Uterus (tissue), 2 donors: ENCODE results near the gene PAFAH1B2.

ENCODE experiments used
- POLR2A ChIP-seq, 2 donors: fragments of 450-650 bp; IDR thresholded peaks; one replicate each; pipeline ENCODE4 v1.6.1; 2016; ENCODE audit warnings: antibody characterized with exemption in 2 of 2, mild to moderate bottlenecking in 1 of 2, moderate library complexity in 1 of 2
- TF ChIP-seq, protein P1 (sequence below), 4 experiments: fragments of 200-600 bp in 2 of 4; fragments of 450-650 bp in 2 of 4; sonication (generic) in 2 of 4; IDR thresholded peaks; one replicate each; pipeline ENCODE4 v1.5.1; 2016 to 2019; ENCODE audit warnings: antibody characterized with exemption in 4 of 4, mild to moderate bottlenecking in 2 of 4, moderate library complexity in 1 of 4

DNA sequence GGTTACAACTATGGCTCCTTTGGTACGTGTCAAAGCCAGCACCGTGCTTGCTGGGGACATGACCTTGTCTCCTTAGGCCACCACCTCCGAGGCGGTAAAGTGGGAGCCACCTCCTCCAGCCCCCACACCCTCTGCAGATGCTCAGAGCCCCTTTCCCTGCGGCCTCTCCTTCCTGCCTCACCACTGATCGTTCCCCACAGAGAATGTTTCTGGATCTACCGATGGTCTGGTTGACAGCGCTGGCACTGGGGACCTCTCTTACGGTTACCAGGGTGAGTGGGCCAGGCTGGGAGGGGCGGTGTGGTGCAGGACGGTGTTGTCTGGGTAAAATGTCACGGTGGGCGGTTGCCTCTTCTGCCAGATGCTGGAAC is 43.3 kb downstream of the PAFAH1B2 start:
- TF ChIP-seq POLR2A (IDR thresholded peaks at IDR 0.05): no peak
- TF ChIP-seq, protein P1, sequence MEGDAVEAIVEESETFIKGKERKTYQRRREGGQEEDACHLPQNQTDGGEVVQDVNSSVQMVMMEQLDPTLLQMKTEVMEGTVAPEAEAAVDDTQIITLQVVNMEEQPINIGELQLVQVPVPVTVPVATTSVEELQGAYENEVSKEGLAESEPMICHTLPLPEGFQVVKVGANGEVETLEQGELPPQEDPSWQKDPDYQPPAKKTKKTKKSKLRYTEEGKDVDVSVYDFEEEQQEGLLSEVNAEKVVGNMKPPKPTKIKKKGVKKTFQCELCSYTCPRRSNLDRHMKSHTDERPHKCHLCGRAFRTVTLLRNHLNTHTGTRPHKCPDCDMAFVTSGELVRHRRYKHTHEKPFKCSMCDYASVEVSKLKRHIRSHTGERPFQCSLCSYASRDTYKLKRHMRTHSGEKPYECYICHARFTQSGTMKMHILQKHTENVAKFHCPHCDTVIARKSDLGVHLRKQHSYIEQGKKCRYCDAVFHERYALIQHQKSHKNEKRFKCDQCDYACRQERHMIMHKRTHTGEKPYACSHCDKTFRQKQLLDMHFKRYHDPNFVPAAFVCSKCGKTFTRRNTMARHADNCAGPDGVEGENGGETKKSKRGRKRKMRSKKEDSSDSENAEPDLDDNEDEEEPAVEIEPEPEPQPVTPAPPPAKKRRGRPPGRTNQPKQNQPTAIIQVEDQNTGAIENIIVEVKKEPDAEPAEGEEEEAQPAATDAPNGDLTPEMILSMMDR (IDR thresholded peaks at IDR 0.05): no peak
